Erythroblast (primary cell): ENCODE measurements around the gene FRG2.
"Not testable (repeated sequence)": the region's sequence is repeated elsewhere in the genome, so short reads cannot be mapped to it uniquely, and the experiment has no call there.

ENCODE experiments used
- DNase-seq, 2 experiments: peaks; one replicate each; lab custom pipeline; 2025; lab: John Stamatoyannopoulos, UW
- GATA1 ChIP-seq: IDR thresholded peaks from 2 replicates; pipeline ENCODE4 v1.6.1; 2011; ENCODE audit warnings: low read depth, mild to moderate bottlenecking, control low read depth, low read length, moderate library complexity
- POLR2A ChIP-seq: IDR thresholded peaks from 2 replicates; pipeline ENCODE4 v1.6.1; 2011; ENCODE audit warnings: mild to moderate bottlenecking, low read length

Gene FRG2

GRCh38 chr4:190027156-190027555 lies at the start of gene FRG2:
FRG2 (minus strand) TSS chr4:190027256; CDS start chr4:190027204, 52 bp downstream.
- not testable (repeated sequence) for DNase-seq

- DNase-seq, result not testable (repeated sequence)
Observed at GRCh38 chr4:190068351-190068750, 41.3 kb upstream of the FRG2 start.

- DNase-seq, result not testable (repeated sequence)
Observed at GRCh38 chr4:190064805-190065204, 37.7 kb upstream of the FRG2 start.

GRCh38 chr4:190064342-190064741 lies 37.3 kb upstream of the FRG2 start, which contains the start of gene DBET:
DBET (plus strand) TSS chr4:190064502.
- not testable (repeated sequence) for DNase-seq

GRCh38 chr4:190058997-190059396 lies 31.9 kb upstream of the FRG2 start:
- not testable (repeated sequence) for DNase-seq

- DNase-seq, result not testable (repeated sequence)
Observed at GRCh38 chr4:190049378-190050239, 22.6 kb upstream of the FRG2 start.

GRCh38 chr4:190047627-190048026 lies 20.6 kb upstream of the FRG2 start:
- DNase-seq, result not testable (repeated sequence)

GRCh38 chr4:190040873-190041272 lies 13.8 kb upstream of the FRG2 start:
- DNase-seq, result not testable (repeated sequence)

GRCh38 chr4:190037704-190038388 lies 10.8 kb upstream of the FRG2 start:
- DNase-seq, result not testable (repeated sequence)

GRCh38 chr4:190031264-190031663 lies 4.2 kb upstream of the FRG2 start:
- DNase-seq, result not testable (repeated sequence)

- not testable (repeated sequence) for DNase-seq
Observed at GRCh38 chr4:190022614-190023281, 4.3 kb downstream of the FRG2 start.

GRCh38 chr4:190021973-190022372 lies 5.1 kb downstream of the FRG2 start:
- not testable (repeated sequence) for DNase-seq

GRCh38 chr4:190020790-190021717 lies 6.0 kb downstream of the FRG2 start:
- no peak for DNase-seq

GRCh38 chr4:190019859-190020463 lies 7.1 kb downstream of the FRG2 start:
- DNase-seq, result not testable (repeated sequence)

More at GRCh38 chr4:190020790-190021717, 6.0 kb downstream of the FRG2 start:
- TF ChIP-seq GATA1 (no peak), POLR2A (no peak)
